ENCODE data around the gene FAM53C. TPM values are rescaled to one million over a fixed set of nuclear protein-coding genes. Genes with fewer than 3 reads are reported as not detected.

Gene FAM53C
- total and polyA plus RNA-seq, 5 donors from 2014 or later, result 20.4 to 57.0 (median 27.9) TPM

DNA sequence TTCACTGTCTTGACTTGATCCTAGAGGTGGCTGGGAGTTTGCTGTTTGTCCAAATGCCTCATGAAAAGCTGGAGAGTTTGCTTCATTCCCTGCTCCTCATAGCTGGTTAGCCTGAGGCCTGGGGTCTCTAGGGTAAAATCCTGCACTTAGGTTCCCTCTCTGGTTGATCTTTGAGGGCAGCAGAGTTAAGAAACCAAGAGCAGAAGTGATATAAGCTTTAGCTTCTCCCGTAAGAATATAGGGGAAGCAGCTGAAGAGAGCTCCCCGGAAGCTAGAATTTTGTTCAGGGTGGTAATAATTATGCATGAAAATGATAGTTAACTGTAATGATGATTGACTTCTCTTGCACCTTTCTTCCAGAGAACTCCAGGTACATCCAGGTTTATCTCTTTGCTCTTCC lies 1.4 kb downstream of the FAM53C start:
- peaks cover 4% of the 10 kb centered on the region for H3K27me3 Mint-ChIP-seq
- Histone ChIP-seq H3K4me3 (ENCODE audit: low read depth, low read length) (peak overlapping the region; percentile 81), H3K27me3 (ENCODE audit: control insufficient read depth, insufficient read depth, low read length) (no peaks in the 10 kb centered on the region), H3K27ac (ENCODE audit: insufficient read depth, low read length, poor library complexity, severe bottlenecking) (peak overlapping the region; percentile 87), H3K9me3 (ENCODE audit: control insufficient read depth in 2 of 2, low read length in 2 of 2) (no peaks in the 10 kb centered on the region), H3K36me3 (ENCODE audit: control insufficient read depth, insufficient read depth, low read length) (peaks cover 20% of the 10 kb centered on the region), H3K4me1 (ENCODE audit: control insufficient read depth, insufficient read depth, low read length, poor library complexity, severe bottlenecking) (peaks cover 27% of the 10 kb centered on the region)
- peaks cover 5 to 45% (median 28%) of the 10 kb centered on the region in 4 donors for H3K4me1 Mint-ChIP-seq
- peak overlapping the region; percentile 92 to 99 (median 94) for H3K4me3 Mint-ChIP-seq
- DNase-seq (peak in 1 of 3 donors; percentile 16), ATAC-seq (ENCODE audit: low read depth in 2 of 2) (no peak)
- H3K9me3 Mint-ChIP-seq, result no peaks in the 10 kb centered on the region
- H3K36me3 Mint-ChIP-seq, result peaks cover 19% of the 10 kb centered on the region
- peak overlapping the region; percentile 84 to 95 (median 94) for H3K27ac Mint-ChIP-seq

DNA sequence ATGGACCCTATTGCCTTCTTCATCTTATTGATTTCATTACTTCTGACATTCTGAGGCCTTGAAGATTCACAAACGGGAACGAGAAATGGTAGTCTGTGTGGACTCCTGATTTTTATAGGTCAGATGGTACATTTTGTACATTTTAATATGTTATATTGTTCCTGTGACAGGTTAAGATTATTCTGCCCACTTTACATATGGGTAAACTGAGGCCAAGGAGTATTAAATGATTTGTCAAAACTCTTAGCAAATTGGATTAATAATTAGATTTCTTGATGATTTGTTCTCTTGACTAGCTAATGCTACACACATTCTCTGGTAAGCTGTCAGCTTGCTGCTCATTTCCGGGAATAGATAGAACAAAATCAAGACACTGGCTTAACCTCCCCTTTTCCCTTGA lies 1.9 kb downstream of the FAM53C start:
- H3K9me3 ChIP-seq (ENCODE audit: control insufficient read depth in 2 of 2, low read length in 2 of 2), result no peaks in the 10 kb centered on the region
- Mint-ChIP-seq H3K4me3 (peak overlapping the region; percentile 92 to 99 (median 94)), H3K36me3 (peaks cover 20% of the 10 kb centered on the region), H3K27me3 (no peaks in the 10 kb centered on the region), H3K4me1 (peaks cover 5 to 45% (median 28%) of the 10 kb centered on the region in 4 donors), H3K9me3 (no peaks in the 10 kb centered on the region), H3K27ac (peak overlapping the region; percentile 84 to 95 (median 94))
- no peak for ATAC-seq (ENCODE audit: low read depth in 2 of 2)
- H3K36me3 ChIP-seq (ENCODE audit: control insufficient read depth, insufficient read depth, low read length), result peaks cover 26% of the 10 kb centered on the region
- no peak for DNase-seq
- no peaks in the 10 kb centered on the region for H3K27me3 ChIP-seq (ENCODE audit: control insufficient read depth, insufficient read depth, low read length)
- peaks cover 27% of the 10 kb centered on the region for H3K4me1 ChIP-seq (ENCODE audit: control insufficient read depth, insufficient read depth, low read length, poor library complexity, severe bottlenecking)
- H3K27ac ChIP-seq (ENCODE audit: insufficient read depth, low read length, poor library complexity, severe bottlenecking), result no peak overlapping the region
- peak overlapping the region; percentile 81 for H3K4me3 ChIP-seq (ENCODE audit: low read depth, low read length)

DNA sequence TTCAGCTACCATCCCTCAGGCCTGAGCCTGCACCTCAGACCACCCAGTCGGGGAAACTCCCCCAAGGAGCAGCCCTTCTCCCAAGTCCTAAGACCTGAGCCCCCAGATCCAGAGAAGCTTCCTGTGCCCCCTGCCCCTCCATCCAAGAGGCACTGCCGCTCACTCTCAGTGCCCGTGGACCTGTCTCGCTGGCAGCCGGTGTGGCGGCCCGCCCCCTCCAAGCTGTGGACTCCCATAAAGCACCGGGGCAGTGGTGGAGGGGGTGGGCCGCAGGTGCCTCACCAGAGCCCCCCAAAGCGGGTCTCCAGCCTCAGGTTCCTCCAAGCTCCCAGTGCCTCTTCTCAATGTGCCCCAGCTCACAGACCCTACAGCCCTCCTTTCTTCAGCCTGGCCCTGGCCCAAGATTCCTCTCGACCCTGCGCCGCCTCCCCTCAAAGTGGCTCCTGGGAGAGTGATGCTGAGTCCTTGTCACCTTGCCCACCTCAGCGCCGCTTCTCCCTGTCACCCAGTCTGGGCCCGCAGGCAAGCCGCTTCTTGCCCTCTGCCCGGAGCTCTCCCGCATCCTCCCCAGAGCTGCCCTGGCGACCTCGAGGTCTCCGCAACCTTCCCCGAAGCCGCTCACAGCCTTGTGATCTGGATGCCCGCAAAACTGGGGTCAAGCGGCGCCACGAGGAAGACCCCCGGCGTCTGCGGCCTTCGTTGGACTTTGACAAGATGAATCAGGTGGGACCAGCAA lies 7.0 kb downstream of the FAM53C start:
- Histone ChIP-seq H3K4me1 (ENCODE audit: control insufficient read depth, insufficient read depth, low read length, poor library complexity, severe bottlenecking) (peaks cover 4% of the 10 kb centered on the region), H3K9me3 (ENCODE audit: control insufficient read depth in 2 of 2, low read length in 2 of 2) (no peaks in the 10 kb centered on the region), H3K36me3 (ENCODE audit: control insufficient read depth, insufficient read depth, low read length) (peaks cover 50% of the 10 kb centered on the region), H3K27ac (ENCODE audit: insufficient read depth, low read length, poor library complexity, severe bottlenecking) (no peak overlapping the region), H3K4me3 (ENCODE audit: low read depth, low read length) (no peak overlapping the region), H3K27me3 (ENCODE audit: control insufficient read depth, insufficient read depth, low read length) (no peaks in the 10 kb centered on the region)
- H3K9me3 Mint-ChIP-seq, result no peaks in the 10 kb centered on the region
- no peak overlapping the region for H3K27ac Mint-ChIP-seq
- H3K4me1 Mint-ChIP-seq, result peaks cover 5 to 24% (median 18%) of the 10 kb centered on the region in 4 donors
- no peak overlapping the region for H3K4me3 Mint-ChIP-seq
- DNase-seq, result no peak
- peaks cover 36% of the 10 kb centered on the region for H3K36me3 Mint-ChIP-seq
- no peak for ATAC-seq (ENCODE audit: low read depth in 2 of 2)
- no peaks in the 10 kb centered on the region for H3K27me3 Mint-ChIP-seq

DNA sequence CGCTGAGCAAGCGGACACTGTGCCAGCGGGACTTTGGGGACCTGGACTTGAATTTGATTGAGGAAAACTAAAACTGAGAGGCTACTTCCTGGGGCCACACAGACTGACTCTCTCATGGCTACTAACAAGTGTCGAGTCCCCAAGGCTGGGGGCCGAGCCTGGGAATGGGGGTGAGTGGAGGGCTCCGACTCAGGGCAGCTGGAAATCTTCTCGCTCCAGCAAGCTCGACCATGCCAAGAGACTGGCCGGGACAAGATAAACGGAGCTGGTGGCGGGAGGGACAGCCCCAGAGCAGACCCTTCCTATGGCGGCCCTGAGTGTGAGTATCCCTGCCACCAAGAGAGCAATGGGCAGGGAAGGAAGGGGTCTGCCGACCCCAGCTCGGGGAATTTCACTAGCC lies 8.8 kb downstream of the FAM53C start:
- peaks cover 0 to 15% (median 6%) of the 10 kb centered on the region in 4 donors for H3K4me1 Mint-ChIP-seq
- Histone ChIP-seq H3K9me3 (ENCODE audit: control insufficient read depth in 2 of 2, low read length in 2 of 2) (no peaks in the 10 kb centered on the region), H3K36me3 (ENCODE audit: control insufficient read depth, insufficient read depth, low read length) (peaks cover 44% of the 10 kb centered on the region), H3K4me3 (ENCODE audit: low read depth, low read length) (no peak overlapping the region), H3K4me1 (ENCODE audit: control insufficient read depth, insufficient read depth, low read length, poor library complexity, severe bottlenecking) (no peaks in the 10 kb centered on the region), H3K27me3 (ENCODE audit: control insufficient read depth, insufficient read depth, low read length) (no peaks in the 10 kb centered on the region), H3K27ac (ENCODE audit: insufficient read depth, low read length, poor library complexity, severe bottlenecking) (no peak overlapping the region)
- no peak for DNase-seq
- H3K27ac Mint-ChIP-seq, result no peak overlapping the region
- no peak for ATAC-seq (ENCODE audit: low read depth in 2 of 2)
- H3K4me3 Mint-ChIP-seq, result no peak overlapping the region
- no peaks in the 10 kb centered on the region for H3K27me3 Mint-ChIP-seq
- H3K9me3 Mint-ChIP-seq, result peaks cover 0 to 3% (median 0%) of the 10 kb centered on the region in 7 donors
- H3K36me3 Mint-ChIP-seq, result peaks cover 32% of the 10 kb centered on the region

DNA sequence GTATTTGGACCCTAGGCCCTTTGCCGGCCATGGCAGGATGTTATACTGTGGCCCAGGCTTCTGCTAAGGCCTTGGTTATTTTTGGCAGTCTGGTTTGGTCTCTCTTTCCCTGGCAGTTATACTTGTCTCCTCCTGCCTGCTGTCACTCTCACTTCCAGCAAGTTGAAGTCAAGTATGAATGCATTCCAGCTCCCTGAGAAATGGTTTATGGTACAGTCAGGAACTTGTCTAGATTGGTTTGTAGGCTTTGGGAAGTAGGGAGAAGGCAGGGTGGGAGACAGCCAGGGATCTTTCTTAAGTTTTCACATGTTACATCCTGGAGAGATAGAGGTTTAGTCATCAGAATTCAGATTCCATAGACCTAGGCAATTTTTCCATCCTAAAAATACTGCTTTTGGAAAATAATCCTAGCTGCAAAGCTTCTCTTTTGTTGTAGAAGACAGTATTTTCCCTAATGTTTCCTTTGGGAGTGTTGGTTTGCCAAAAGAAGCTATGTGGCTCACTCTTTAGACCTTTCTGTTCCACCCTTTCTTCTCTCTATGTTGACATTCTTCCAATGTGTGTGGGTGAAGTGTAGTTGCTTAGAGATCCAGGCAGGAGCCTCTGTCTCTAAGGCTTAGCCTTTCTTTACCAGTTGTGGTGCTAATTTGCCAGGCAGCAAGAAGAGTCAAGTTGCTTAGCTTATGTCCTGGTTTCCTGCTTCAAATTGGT lies 11.9 kb downstream of the FAM53C start:
- Mint-ChIP-seq H3K27me3 (no peaks in the 10 kb centered on the region), H3K36me3 (peaks cover 19% of the 10 kb centered on the region), H3K4me3 (peak overlapping the region in 1 of 4 donors; percentile 87), H3K9me3 (peaks cover 0 to 5% (median 0%) of the 10 kb centered on the region in 7 donors), H3K4me1 (peaks cover 11 to 32% (median 16%) of the 10 kb centered on the region in 4 donors), H3K27ac (peak overlapping the region in 1 of 3 donors; percentile 11)
- DNase-seq, result no peak
- H3K9me3 ChIP-seq (ENCODE audit: control insufficient read depth in 2 of 2, low read length in 2 of 2), result no peaks in the 10 kb centered on the region
- ATAC-seq (ENCODE audit: low read depth in 2 of 2), result no peak
- no peaks in the 10 kb centered on the region for H3K27me3 ChIP-seq (ENCODE audit: control insufficient read depth, insufficient read depth, low read length)
- peaks cover 24% of the 10 kb centered on the region for H3K36me3 ChIP-seq (ENCODE audit: control insufficient read depth, insufficient read depth, low read length)
- H3K27ac ChIP-seq (ENCODE audit: insufficient read depth, low read length, poor library complexity, severe bottlenecking), result no peak overlapping the region
- H3K4me3 ChIP-seq (ENCODE audit: low read depth, low read length), result no peak overlapping the region
- H3K4me1 ChIP-seq (ENCODE audit: control insufficient read depth, insufficient read depth, low read length, poor library complexity, severe bottlenecking), result peaks cover 17% of the 10 kb centered on the region

DNA sequence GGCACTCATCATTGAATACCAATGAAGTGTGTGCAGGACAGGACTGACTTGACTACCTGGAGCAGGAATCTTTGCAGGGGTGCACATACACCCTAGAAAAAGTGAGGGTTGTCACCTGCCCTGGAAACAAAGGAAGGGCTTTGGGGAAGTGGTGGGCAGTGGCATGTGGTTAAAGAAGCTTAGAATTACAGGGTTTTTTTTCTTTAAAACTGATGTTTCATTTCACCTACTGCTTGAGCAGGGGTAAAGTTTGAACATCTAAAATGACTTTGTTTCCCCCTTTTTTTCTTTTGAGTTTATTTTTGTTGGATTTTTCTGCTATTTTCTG lies 12.5 kb downstream of the FAM53C start:
- H3K4me1 Mint-ChIP-seq, result peaks cover 14 to 37% (median 21%) of the 10 kb centered on the region in 4 donors
- peaks cover 19% of the 10 kb centered on the region for H3K36me3 ChIP-seq (ENCODE audit: control insufficient read depth, insufficient read depth, low read length)
- H3K36me3 Mint-ChIP-seq, result peaks cover 18% of the 10 kb centered on the region
- H3K27me3 Mint-ChIP-seq, result no peaks in the 10 kb centered on the region
- no peaks in the 10 kb centered on the region for H3K9me3 ChIP-seq (ENCODE audit: control insufficient read depth in 2 of 2, low read length in 2 of 2)
- H3K9me3 Mint-ChIP-seq, result peaks cover 0 to 5% (median 0%) of the 10 kb centered on the region in 7 donors
- ATAC-seq (ENCODE audit: low read depth in 2 of 2) (no peak), DNase-seq (no peak)
- H3K27ac Mint-ChIP-seq, result peak overlapping the region in 2 of 3 donors; percentile 11 to 74
- H3K4me3 ChIP-seq (ENCODE audit: low read depth, low read length), result no peak overlapping the region
- H3K27me3 ChIP-seq (ENCODE audit: control insufficient read depth, insufficient read depth, low read length), result no peaks in the 10 kb centered on the region
- peak overlapping the region in 3 of 4 donors; percentile 16 to 87 (median 36) for H3K4me3 Mint-ChIP-seq
- H3K27ac ChIP-seq (ENCODE audit: insufficient read depth, low read length, poor library complexity, severe bottlenecking), result no peak overlapping the region
- H3K4me1 ChIP-seq (ENCODE audit: control insufficient read depth, insufficient read depth, low read length, poor library complexity, severe bottlenecking), result peaks cover 22% of the 10 kb centered on the region

DNA sequence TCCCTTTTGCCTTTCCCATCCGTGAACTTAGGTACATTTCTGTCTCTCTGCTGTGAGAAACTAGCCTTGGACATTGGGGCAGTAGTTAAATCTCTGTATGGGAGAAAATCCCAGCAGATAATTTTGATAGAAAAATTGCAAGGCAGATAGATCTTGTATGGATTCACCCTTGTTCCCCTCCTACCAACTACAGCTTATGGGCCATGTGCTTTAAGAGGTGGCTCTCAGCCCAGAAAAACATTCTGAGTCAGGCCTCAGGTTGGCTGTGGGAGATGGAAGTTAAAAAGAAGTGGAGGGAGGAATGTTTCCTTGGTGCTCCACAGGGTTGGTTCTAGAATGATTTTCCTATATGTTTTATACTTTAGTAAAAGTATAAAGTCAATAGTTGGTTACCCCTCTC lies 13.0 kb downstream of the FAM53C start:
- H3K36me3 Mint-ChIP-seq, result peaks cover 13% of the 10 kb centered on the region
- Histone ChIP-seq H3K27me3 (ENCODE audit: control insufficient read depth, insufficient read depth, low read length) (no peaks in the 10 kb centered on the region), H3K9me3 (ENCODE audit: control insufficient read depth in 2 of 2, low read length in 2 of 2) (no peaks in the 10 kb centered on the region), H3K27ac (ENCODE audit: insufficient read depth, low read length, poor library complexity, severe bottlenecking) (no peak overlapping the region), H3K36me3 (ENCODE audit: control insufficient read depth, insufficient read depth, low read length) (peaks cover 14% of the 10 kb centered on the region), H3K4me1 (ENCODE audit: control insufficient read depth, insufficient read depth, low read length, poor library complexity, severe bottlenecking) (peaks cover 27% of the 10 kb centered on the region), H3K4me3 (ENCODE audit: low read depth, low read length) (no peak overlapping the region)
- H3K4me1 Mint-ChIP-seq, result peaks cover 19 to 42% (median 26%) of the 10 kb centered on the region in 4 donors
- H3K27ac Mint-ChIP-seq, result peak overlapping the region in 1 of 3 donors; percentile 11
- ATAC-seq (ENCODE audit: low read depth in 2 of 2) (no peak), DNase-seq (no peak)
- peak overlapping the region in 2 of 4 donors; percentile 87 to 88 for H3K4me3 Mint-ChIP-seq
- no peaks in the 10 kb centered on the region for H3K27me3 Mint-ChIP-seq
- H3K9me3 Mint-ChIP-seq, result peaks cover 0 to 5% (median 0%) of the 10 kb centered on the region in 7 donors

Data from CD4-positive, CD25-positive, alpha-beta regulatory T cell (primary cell).